Measurements from ENCODE around the gene SLX9.

Gene SLX9

GRCh38 chr21:44898851-44899767, 40.7 kb upstream of the SLX9 start:
- H3K4me1 Mint-ChIP-seq (ENCODE audit: low read depth), result peaks cover 5% of the 10 kb centered on the region
- no peaks in the 10 kb centered on the region for H3K27me3 Mint-ChIP-seq
- no peak overlapping the region for H3K4me3 Mint-ChIP-seq
- H3K27ac Mint-ChIP-seq, result no peak overlapping the region
- H3K36me3 Mint-ChIP-seq, result no peaks in the 10 kb centered on the region
- no peaks in the 10 kb centered on the region for H3K9me3 Mint-ChIP-seq (ENCODE audit: low read depth)

GRCh38 chr21:44899768-44900558, 39.9 kb upstream of the SLX9 start:
- H3K9me3 Mint-ChIP-seq (ENCODE audit: low read depth), result no peaks in the 10 kb centered on the region
- peaks cover 10% of the 10 kb centered on the region for H3K4me1 Mint-ChIP-seq (ENCODE audit: low read depth)
- H3K27me3 Mint-ChIP-seq, result no peaks in the 10 kb centered on the region
- H3K36me3 Mint-ChIP-seq, result no peaks in the 10 kb centered on the region
- H3K27ac Mint-ChIP-seq, result no peak overlapping the region
- no peak overlapping the region for H3K4me3 Mint-ChIP-seq

- H3K36me3 Mint-ChIP-seq, result no peaks in the 10 kb centered on the region
- no peak overlapping the region for H3K4me3 Mint-ChIP-seq
- H3K4me1 Mint-ChIP-seq (ENCODE audit: low read depth), result peaks cover 12% of the 10 kb centered on the region
- H3K27ac Mint-ChIP-seq, result peak overlapping the region; percentile 16
- no peaks in the 10 kb centered on the region for H3K27me3 Mint-ChIP-seq
- H3K9me3 Mint-ChIP-seq (ENCODE audit: low read depth), result no peaks in the 10 kb centered on the region
Observed at GRCh38 chr21:44900559-44901251, 39.1 kb upstream of the SLX9 start.

GRCh38 chr21:44901391-44902074, 38.3 kb upstream of the SLX9 start:
- H3K4me1 Mint-ChIP-seq (ENCODE audit: low read depth), result peaks cover 14% of the 10 kb centered on the region
- peaks cover 2% of the 10 kb centered on the region for H3K36me3 Mint-ChIP-seq
- H3K27ac Mint-ChIP-seq, result no peak overlapping the region
- H3K27me3 Mint-ChIP-seq, result no peaks in the 10 kb centered on the region
- H3K9me3 Mint-ChIP-seq (ENCODE audit: low read depth), result no peaks in the 10 kb centered on the region
- no peak overlapping the region for H3K4me3 Mint-ChIP-seq

GRCh38 chr21:44902268-44903049, 37.4 kb upstream of the SLX9 start:
- Mint-ChIP-seq H3K4me3 (no peak overlapping the region), H3K9me3 (ENCODE audit: low read depth) (no peaks in the 10 kb centered on the region), H3K4me1 (ENCODE audit: low read depth) (peaks cover 15% of the 10 kb centered on the region), H3K27ac (no peak overlapping the region), H3K27me3 (no peaks in the 10 kb centered on the region), H3K36me3 (peaks cover 2% of the 10 kb centered on the region)

- H3K27me3 Mint-ChIP-seq, result no peaks in the 10 kb centered on the region
- H3K36me3 Mint-ChIP-seq, result peaks cover 2% of the 10 kb centered on the region
- peaks cover 21% of the 10 kb centered on the region for H3K4me1 Mint-ChIP-seq (ENCODE audit: low read depth)
- no peaks in the 10 kb centered on the region for H3K9me3 Mint-ChIP-seq (ENCODE audit: low read depth)
- no peak overlapping the region for H3K27ac Mint-ChIP-seq
- H3K4me3 Mint-ChIP-seq, result no peak overlapping the region
Observed at GRCh38 chr21:44903050-44903685, 36.7 kb upstream of the SLX9 start.

- Mint-ChIP-seq H3K36me3 (peaks cover 2% of the 10 kb centered on the region), H3K27ac (no peak overlapping the region), H3K27me3 (no peaks in the 10 kb centered on the region), H3K4me1 (ENCODE audit: low read depth) (peaks cover 21% of the 10 kb centered on the region), H3K9me3 (ENCODE audit: low read depth) (no peaks in the 10 kb centered on the region), H3K4me3 (no peak overlapping the region)
Observed at GRCh38 chr21:44903689-44904088, 36.1 kb upstream of the SLX9 start.

- Mint-ChIP-seq H3K27ac (peak overlapping the region; percentile 22), H3K4me1 (ENCODE audit: low read depth) (peaks cover 27% of the 10 kb centered on the region)
Observed at GRCh38 chr21:44904141-44904923, 35.5 kb upstream of the SLX9 start.

GRCh38 chr21:44905016-44905727, 34.7 kb upstream of the SLX9 start:
- Mint-ChIP-seq H3K27me3 (no peaks in the 10 kb centered on the region), H3K9me3 (ENCODE audit: low read depth) (no peaks in the 10 kb centered on the region), H3K27ac (peak overlapping the region; percentile 16), H3K36me3 (peaks cover 5% of the 10 kb centered on the region), H3K4me3 (no peak overlapping the region), H3K4me1 (ENCODE audit: low read depth) (peaks cover 34% of the 10 kb centered on the region)

More at GRCh38 chr21:44904141-44904923, 35.5 kb upstream of the SLX9 start:
- Mint-ChIP-seq H3K9me3 (ENCODE audit: low read depth) (no peaks in the 10 kb centered on the region), H3K36me3 (peaks cover 4% of the 10 kb centered on the region), H3K27me3 (no peaks in the 10 kb centered on the region), H3K4me3 (no peak overlapping the region)

- Mint-ChIP-seq H3K27ac (no peak overlapping the region), H3K27me3 (no peaks in the 10 kb centered on the region), H3K9me3 (ENCODE audit: low read depth) (no peaks in the 10 kb centered on the region), H3K4me1 (ENCODE audit: low read depth) (peaks cover 34% of the 10 kb centered on the region), H3K36me3 (peaks cover 5% of the 10 kb centered on the region), H3K4me3 (no peak overlapping the region)
Observed at GRCh38 chr21:44905728-44906090, 34.1 kb upstream of the SLX9 start.

GRCh38 chr21:44907225-44907965, 32.4 kb upstream of the SLX9 start:
- H3K4me3 Mint-ChIP-seq, result peak overlapping the region; percentile 13
- H3K27ac Mint-ChIP-seq, result peak overlapping the region; percentile 68
- no peaks in the 10 kb centered on the region for H3K9me3 Mint-ChIP-seq (ENCODE audit: low read depth)
- no peaks in the 10 kb centered on the region for H3K27me3 Mint-ChIP-seq
- H3K4me1 Mint-ChIP-seq (ENCODE audit: low read depth), result peaks cover 50% of the 10 kb centered on the region
- H3K36me3 Mint-ChIP-seq, result peaks cover 5% of the 10 kb centered on the region
